HG02970 (cell line): ENCODE measurements around the gene CATSPER4.

Experiments
- ATAC-seq: cut with Tn5 transposase; IDR thresholded peaks from one replicate; pipeline ENCODE4 v1.9.1; 2021; ENCODE audit warnings: mild to moderate bottlenecking, moderate library complexity, moderate number of reproducible peaks; ENCODE audit not compliant: unreplicated experiment, low FRiP score

CATSPER4 gene

DNA sequence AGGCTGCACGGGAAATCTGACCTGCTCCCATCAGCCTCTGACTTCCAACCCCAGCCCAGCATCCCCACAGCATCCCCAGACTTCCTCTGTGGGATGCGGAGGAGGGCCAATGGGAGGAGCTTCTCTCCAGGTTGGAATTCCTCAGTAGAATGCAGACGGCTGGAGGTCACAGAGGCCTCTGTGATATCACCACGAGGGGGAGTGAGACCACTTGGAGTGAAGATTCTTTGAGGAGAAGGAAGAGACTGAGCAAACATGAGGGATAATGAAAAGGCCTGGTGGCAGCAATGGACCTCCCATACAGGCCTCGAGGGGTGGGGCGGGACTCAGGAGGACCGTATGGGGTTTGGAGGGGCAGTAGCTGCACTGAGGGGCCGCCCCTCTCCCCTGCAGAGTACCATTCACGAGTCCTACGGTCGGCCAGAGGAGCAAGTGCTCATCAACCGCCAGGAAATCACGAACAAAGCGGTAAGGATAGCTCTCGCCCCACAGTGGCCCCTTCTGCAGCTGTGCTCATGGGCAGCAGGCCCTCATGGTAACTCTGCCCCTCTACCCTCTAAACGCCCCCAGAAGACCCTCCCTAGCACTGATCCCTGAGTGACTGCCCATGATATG is at the start of gene CATSPER4:
CATSPER4 (plus strand) TSS at position 230 of the 615 bp plus-strand sequence; CDS start at position 256, 26 bp downstream.
- no peak for ATAC-seq

GRCh38 chr1:26142159-26142558 is 48.2 kb upstream of the CATSPER4 start:
- ATAC-seq = no peak

- ATAC-seq = no peak
Measured at GRCh38 chr1:26145041-26145959, 45.1 kb upstream of the CATSPER4 start.

GRCh38 chr1:26145960-26146294 is 44.5 kb upstream of the CATSPER4 start:
- ATAC-seq = no peak

- ATAC-seq = no peak
Measured at GRCh38 chr1:26148887-26149286, 41.5 kb upstream of the CATSPER4 start.

- no peak for ATAC-seq
Measured at GRCh38 chr1:26153966-26154532, 36.4 kb upstream of the CATSPER4 start.

GRCh38 chr1:26154750-26155149 is 35.7 kb upstream of the CATSPER4 start:
- ATAC-seq = no peak

GRCh38 chr1:26155370-26156284 is 34.8 kb upstream of the CATSPER4 start:
- ATAC-seq = no peak

DNA sequence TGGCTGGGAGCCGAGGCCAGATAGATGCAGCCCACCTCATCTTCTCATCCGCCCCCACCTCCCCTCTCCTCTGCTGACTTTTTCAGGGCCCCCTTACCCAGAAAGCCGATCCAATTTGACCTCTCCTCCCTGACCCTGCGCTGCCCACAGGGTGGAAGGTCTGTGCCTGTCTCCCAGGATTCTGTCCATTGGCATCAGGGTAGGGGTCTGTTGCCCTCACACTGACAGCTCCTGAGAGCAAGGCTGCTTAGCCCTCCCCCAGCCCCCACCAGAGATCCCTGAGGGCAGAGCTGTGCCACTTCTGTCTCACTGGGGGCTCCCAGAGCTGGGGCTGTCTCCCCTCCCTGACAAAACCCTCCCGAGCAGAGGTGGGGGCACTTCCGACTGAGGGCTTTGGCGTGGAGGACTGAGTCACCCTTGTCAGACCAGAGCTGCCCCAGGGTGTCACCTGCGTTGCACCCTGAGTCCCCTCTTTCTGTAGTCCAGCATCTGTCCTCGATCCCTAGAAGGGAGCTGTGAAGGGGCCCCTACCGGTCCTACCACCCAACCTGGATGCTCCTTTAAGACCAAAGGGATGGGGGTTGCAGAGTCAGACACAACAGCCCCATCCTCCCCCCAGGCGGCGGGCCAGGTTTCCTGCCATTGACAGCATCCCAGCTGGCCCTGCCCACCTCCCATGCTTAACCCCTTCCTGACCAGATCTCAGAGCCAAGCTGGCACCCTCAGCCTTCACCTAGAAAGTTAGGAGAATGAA is 33.9 kb upstream of the CATSPER4 start:
- no peak for ATAC-seq

DNA sequence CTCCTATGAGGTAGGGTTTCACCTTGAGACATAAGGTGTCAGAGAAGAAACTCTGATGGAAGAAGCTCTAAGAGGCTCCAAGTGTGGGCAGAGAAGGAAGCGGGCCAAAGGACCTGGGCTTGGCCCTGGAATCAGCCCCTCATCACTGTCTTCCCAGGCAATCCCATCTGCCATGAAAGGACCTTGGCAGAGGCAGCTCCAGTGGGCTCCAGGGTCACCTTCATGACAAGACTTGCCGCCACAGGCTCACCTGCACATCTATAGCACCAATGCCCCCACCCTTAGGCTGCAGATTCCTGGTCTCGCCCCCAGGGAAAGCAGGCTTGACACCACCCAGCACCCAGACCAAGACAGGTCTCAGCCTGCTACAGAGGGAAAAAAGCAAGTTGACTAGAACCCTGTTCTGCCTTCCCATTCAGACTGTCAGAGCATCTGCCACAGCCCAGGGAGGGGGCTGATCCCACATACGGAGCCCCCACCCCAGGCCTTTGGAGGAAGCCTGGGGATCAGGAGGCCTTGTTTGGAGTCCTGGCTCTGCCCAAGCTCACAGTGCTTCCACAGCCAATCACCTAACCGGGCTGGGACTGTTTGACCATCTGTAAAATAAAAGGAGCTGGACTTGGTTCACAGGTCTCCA is 32.0 kb upstream of the CATSPER4 start:
- no peak for ATAC-seq

- ATAC-seq = no peak
Measured at GRCh38 chr1:26158908-26159742, 31.3 kb upstream of the CATSPER4 start, which contains the start of gene FAM110D. FAM110D (plus strand) TSS chr1:26159079; CDS start chr1:26161292, 2,213 bp downstream.

- ATAC-seq = no peak
Measured at GRCh38 chr1:26159743-26160039, 30.7 kb upstream of the CATSPER4 start.

DNA sequence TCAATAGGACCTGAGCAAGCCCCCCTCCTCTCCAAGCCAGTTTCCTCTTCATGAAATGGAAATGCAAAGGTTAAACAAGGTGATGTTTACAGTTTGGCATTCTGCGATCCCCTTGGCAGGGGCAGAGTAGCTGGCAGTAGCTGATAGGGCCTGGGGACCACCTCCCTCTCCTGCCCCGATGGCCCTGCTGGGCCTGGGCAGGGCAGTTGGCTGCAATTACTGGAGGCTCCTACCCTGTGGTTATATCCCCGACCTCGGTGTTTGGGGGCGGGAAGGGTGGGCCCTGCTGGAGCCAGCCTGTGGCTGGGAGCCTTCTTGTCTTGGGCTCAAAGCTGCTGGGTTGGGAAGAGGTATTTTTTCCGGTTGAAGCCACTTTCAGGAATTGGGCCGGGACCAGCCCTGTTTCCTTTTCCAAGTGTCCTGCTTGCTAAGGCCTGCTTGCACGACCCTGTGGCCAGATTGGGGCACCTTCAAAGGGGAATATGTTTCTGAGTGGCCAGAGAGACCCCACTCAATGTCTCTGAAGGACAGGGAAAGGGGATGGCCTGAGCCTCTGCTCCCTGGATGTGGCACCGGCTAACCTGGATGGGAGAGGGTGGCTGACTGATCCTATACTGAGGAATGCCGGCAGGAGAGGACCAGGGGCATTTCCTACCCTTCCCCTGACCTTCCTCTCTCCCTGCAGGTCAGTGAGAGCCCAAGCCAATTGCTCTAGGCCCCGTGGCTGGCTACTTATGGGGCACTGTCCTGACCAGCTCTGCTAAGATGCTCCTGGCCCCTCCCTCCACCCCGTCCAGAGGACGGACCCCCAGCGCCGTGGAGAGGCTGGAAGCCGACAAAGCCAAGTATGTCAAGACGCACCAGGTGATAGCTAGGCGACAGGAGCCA is 29.6 kb upstream of the CATSPER4 start:
- no peak for ATAC-seq

- no peak for ATAC-seq
Measured at GRCh38 chr1:26161415-26162219, 28.8 kb upstream of the CATSPER4 start.

DNA sequence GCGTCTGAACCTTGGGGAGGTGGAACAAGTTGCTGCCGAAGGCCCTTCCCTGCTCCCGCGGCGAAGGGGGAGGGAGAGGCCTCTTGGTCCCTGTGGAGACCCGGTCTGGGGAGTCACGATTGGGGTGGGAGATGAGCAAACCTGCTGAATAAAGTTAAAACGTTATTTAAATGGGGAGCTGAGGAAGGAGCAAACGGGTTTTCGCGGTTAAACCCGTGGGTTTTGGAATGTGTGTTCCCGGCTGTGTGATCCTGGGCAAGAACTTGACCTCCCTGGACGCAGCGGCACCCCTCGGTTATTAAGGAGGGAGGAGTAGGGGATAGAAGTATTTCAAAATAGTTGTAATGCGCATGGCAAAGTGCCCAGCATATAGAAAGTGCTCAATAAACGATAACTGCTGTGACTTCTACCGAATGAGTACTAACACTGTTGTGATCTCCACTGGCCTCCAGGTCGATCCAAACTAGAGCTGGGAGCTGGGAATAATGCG is 28.1 kb upstream of the CATSPER4 start:
- ATAC-seq = no peak

DNA sequence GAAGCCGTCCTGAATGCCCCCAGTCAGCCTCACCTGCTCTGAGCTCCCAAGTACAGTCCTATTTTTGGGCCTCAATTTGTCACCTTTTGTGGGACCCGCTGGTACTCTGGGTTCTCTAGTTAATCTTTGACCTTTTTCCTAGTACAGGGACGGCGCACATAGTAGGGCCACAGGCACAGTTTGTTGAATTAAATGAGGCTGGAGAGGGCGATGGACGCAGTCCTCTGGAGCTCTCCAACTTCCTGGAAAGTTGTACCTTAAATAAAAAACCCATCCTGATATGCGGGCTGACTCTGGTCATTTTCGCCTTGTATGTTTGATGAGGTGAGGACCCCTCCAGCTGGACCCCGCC is 26.7 kb upstream of the CATSPER4 start:
- no peak for ATAC-seq
